HG03097 (cell line): Measurements from ENCODE around the gene EMD.
"Not testable (repeated sequence)": the region's sequence is repeated elsewhere in the genome, so short reads cannot be mapped to it uniquely, and the experiment has no call there.

ENCODE experiments used
- ATAC-seq: cut with Tn5 transposase; IDR thresholded peaks from one replicate; pipeline ENCODE4 v1.9.1; 2021; ENCODE audit not compliant: unreplicated experiment, low FRiP score

The EMD gene

DNA sequence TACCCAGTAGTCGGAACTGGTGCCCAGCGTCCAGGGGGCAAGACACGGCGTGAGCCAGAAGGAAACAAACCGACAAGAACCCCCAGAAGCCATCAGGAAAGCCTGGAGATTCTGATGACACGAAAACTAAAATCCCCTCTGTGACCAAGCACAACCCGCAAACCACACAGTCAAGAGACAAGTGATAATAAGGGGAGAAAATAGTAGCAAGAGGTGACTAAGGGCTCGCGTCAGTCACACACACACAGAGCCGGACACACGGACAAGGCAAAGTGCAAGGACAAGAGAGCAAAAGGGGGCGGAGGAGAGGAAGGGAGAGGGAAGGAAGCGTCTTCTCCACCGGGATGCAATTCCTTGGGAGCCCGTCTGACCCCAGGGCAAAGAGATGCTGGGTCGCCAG, 9.6 kb downstream of the EMD start:
- not testable (repeated sequence) for ATAC-seq

GRCh38 chrX:154389812-154390747, 11.0 kb downstream of the EMD start:
- peak; percentile 62 for ATAC-seq

DNA sequence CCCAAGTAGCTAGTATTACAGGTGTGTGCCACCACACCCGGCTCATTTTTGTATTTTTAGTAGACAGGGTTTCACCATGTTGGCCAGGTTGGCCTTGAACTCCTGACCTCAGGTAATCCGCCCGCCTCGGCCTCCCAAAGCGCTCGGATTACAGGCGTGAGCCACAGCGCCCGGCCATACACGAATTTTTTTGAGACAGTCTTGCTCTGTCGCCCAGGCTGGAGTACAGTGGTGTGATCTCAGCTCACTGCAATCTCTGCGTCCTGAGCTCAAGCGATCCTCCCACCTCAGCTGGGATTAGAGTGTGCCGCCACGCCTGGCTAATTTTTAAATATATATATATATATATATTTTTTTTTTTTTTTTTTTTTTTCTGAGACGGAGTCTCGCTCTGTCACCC, 17.3 kb downstream of the EMD start:
- ATAC-seq = not testable (repeated sequence)

GRCh38 chrX:154396973-154397887, 18.1 kb downstream of the EMD start:
- ATAC-seq = peak; percentile 37

DNA sequence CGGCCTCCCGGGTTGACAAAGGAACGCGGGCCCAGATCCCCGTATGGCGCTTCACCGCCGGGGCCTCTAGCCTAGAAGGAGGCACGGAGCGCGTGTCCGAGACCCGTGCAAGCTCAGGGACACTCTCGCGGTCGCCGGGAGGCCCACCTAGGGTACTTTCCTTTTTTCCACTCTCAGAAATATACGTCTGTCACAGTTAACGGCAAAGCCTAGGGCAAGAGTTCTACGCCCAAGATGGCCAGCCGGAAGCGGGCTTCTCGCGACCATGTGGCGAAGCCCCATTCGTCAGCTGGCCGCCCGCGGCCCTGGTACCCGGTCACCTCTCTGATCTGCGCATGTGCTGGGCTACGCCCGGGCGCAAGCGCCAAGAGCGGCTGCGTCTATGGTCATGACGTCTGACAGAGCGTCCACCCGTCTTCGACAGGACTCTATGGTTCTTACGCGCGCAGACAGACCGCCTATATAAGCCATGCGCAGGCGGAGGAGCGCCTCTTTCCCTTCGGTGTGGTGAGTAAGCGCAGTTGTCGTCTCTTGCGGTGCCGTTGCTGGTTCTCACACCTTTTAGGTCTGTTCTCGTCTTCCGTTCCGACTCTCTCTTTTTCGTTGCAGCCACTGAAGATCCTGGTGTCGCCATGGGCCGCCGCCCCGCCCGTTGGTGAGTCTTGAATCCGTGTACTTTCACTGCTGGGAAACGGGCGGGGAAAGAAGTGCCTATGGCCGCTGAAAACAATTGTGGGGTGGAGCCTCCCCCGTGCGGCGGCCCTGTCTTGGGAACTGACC, 19.0 kb downstream of the EMD start, which contains the start of gene RPL10:
Gene RPL10, plus strand, starts transcription at position 490 of the 780 bp plus-strand sequence. Its CDS starts 143 bp downstream, at position 633.
- ATAC-seq = peak; percentile 80

GRCh38 chrX:154398668-154399526, 19.8 kb downstream of the EMD start:
- ATAC-seq = no peak

DNA sequence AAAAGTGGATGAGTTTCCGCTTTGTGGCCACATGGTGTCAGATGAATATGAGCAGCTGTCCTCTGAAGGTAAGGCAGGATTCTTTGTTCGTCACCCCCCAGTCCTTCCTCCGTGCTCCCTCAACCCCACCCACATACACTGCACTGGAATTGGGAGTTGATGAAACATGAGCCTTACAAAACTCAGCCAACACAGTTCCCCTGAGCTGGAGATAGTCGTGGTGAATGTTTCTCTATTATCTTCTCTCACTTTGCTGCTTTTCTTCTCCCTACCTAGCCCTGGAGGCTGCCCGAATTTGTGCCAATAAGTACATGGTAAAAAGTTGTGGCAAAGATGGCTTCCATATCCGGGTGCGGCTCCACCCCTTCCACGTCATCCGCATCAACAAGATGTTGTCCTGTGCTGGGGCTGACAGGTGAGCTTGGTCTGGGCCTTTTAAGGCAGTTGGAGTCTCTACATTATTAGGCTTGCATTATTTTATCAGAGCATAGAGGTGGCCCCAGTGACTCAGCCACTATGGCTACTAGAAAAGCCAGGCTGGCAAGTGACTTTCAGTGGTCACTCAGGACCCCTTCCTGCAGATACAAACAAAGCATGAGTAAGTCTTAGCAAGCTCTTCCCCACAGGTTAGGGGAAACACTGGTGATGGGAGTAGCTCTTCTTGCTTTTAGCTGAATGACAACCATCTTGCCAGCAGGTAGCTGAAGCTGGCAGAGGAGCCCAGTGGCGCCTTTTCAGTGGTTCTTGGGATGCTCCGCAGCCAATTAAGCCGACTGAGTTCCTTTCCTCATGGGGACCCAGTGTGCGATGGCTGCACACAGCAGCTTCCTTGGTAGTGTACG, 20.7 kb downstream of the EMD start:
- no peak for ATAC-seq

- not testable (repeated sequence) for ATAC-seq
Measured at GRCh38 chrX:154400369-154400817, 21.3 kb downstream of the EMD start.

DNA sequence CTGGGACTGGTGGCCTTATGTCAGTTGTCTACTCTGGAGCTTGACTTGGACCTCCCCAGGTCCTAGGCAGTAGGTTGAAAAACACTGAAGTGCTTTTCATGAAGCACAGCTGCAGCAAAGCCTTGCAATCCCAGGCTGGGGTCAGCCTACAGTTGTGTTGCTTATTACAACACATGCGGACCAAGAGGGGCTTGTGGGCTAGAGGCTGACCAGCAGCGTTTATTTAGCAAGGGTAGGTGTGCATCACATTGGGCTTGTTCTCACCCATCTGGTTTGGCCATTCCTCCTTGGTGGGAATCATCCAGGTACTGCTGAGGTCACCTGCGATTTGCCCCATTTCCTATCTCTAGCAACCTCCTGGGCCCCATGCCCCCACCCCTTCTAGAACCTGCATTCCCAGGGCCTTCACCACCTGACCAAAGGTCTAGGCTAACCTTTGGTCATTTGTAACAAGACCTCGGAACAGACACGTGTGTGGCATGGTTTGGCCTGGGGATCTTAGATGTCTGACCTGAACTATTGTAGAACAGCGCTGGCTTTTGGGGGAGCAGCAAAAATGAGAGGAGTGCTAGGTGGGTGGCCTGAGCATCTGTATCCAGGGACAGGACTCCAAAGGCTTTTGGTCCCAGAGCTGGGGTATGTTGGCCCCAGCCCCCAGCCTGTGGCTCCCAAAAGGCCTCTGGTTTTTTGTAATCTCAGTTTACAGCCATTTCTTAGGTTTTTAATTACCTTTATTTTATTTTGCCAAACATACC, 22.1 kb downstream of the EMD start:
- ATAC-seq = no peak

DNA sequence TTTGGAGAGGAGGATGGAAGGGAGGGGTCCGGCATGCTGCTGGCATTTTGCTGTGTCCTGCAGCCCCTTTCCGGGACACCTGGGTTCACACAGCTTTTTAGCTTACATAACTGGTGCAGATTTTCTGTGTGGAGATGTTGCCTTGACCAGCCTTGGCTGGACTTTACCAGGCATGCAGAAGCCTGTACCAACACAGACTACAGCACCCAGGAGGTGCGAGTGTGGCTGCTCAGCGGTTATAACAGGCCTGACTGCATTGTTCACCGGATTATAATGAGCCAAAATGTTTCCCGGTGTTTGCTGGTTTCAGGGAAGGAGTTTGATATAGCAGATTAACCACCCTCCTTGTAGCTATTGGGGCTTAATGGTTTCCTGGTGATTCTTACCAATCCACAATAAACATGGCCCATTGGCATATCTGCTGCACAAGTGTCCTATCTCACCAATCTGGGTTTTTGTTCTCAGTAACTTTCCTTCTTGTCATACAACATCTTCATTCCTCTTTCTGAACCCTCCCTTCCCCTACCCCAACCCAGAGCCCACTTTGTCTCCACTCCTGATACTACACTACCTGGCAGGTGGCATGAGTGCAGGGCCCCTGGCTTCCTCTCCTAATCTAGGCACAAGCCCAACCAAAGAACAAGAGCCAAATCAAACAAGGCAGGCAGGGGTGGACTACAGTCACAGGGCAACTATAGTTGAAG, 23.0 kb downstream of the EMD start:
- no peak for ATAC-seq

DNA sequence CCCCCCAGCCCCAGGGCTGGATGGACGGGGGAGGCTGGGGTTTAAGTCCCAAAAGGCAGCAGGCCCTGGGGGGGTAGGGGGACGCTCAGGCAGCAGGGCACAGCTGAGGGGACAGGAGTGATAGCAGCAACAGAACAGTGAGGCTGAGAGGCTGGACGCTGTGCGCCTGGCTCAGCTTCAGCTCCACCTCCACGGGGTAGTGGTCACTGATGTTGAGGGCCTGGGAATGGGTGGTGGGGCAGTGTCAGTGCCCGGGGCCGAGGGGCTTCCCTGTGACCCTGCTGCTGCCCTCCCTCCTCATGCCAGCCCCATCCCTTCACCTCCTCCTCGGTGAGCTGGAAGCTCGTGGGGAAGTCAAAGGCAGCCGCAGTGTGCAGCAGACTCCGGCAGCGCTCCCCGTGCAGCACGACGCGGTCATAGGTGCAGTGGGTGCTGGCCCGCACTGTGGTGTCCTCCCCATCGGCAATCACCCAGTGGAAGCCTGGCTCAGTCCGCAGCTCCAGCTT, 23.6 kb downstream of the EMD start:
- no peak for ATAC-seq

DNA sequence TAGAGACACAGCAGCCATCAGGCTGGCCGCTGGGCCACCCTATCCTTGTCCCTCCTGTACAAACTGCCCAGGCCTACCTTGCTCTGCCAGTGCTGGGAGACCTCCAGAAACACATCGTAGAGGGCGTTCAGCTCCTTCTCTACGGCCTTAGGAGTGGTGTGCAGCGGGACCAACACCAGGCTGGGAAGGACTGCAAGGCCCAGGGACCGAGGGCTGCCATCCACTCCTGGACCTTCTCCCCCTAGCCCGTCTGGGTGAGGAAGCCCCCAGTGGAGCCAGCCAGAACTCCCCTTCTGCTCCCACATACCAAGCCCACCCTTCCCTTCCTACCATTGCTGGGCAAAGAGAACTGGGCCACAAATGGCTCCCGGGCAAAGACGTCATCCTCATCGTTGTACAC, 24.1 kb downstream of the EMD start:
- ATAC-seq = no peak

GRCh38 chrX:154403858-154404257, 24.8 kb downstream of the EMD start:
- no peak for ATAC-seq

- no peak for ATAC-seq
Measured at GRCh38 chrX:154404625-154405192, 25.6 kb downstream of the EMD start.

DNA sequence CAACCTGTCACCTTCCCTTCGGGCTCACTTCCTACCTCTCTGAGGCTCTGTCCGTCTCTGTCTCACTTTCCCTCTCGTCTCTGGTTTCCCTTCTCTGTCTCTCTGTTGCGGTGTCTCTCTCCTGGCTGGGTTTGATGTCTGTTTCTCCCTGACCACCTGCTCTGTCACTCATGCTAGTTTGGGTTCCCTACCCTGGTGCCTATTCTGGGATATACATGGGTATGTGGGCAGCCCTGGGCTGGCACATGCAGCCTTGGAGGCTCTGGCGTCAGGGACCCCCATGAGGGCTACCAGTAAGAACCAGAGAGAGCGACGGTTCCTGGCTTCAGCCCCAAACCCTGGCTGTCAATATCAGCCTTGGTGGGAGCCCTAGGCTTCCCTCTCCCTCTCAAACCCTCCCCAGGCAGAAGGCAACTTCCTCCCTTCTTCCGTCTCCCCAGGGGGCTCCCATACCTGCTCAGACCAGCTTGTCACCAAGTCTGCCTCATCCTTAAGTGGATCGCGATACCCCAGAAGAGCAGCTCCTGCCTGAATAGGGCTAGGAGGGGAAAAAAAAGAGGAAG, 29.6 kb downstream of the EMD start:
- no peak for ATAC-seq

GRCh38 chrX:154409222-154409871, 30.3 kb downstream of the EMD start, which contains the start of gene DNASE1L1:
Gene DNASE1L1, minus strand, starts transcription at chrX:154409254. Its CDS starts 3,686 bp downstream, at chrX:154405568.
- no peak for ATAC-seq
